ENCODE measurements around the gene LPIN1. TPM values are rescaled to one million over a fixed set of nuclear protein-coding genes. Genes with fewer than 3 reads are reported as not detected.
A peak's percentile ranks its signal among the peaks of the same experiment; 100 is the strongest.

Gene LPIN1, protein sequence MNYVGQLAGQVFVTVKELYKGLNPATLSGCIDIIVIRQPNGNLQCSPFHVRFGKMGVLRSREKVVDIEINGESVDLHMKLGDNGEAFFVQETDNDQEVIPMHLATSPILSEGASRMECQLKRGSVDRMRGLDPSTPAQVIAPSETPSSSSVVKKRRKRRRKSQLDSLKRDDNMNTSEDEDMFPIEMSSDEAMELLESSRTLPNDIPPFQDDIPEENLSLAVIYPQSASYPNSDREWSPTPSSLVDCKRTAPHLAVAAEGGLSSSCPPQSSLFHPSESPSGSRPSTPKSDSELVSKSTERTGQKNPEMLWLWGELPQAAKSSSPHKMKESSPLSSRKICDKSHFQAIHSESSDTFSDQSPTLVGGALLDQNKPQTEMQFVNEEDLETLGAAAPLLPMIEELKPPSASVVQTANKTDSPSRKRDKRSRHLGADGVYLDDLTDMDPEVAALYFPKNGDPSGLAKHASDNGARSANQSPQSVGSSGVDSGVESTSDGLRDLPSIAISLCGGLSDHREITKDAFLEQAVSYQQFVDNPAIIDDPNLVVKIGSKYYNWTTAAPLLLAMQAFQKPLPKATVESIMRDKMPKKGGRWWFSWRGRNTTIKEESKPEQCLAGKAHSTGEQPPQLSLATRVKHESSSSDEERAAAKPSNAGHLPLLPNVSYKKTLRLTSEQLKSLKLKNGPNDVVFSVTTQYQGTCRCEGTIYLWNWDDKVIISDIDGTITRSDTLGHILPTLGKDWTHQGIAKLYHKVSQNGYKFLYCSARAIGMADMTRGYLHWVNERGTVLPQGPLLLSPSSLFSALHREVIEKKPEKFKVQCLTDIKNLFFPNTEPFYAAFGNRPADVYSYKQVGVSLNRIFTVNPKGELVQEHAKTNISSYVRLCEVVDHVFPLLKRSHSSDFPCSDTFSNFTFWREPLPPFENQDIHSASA
- 10 to 100 TPM; 31.9 to 36.5 TPM for total RNA-seq

DNA sequence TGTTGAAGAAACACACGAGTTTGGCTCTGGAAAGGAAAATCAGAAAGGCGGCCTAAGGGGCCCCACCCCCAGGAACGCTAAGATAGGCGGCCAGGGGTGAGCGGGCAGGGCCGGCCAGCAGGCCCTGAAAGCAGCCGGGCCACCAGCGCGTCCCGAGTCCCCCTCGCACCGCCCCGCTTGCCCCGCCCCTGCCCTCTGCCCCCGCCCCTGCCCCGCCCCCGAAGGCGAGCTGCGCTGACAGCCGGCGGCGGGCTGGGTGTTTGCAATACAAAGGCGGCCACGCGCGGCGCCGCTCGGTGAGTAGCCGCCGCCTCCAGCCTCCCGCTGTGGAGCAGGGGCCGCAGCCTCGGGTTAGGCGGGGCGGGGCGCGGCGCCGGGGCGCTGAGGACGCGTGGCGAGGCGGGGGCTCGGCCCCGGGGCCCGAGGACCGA lies at the start of gene LPIN1:
Gene LPIN1, plus strand, starts transcription at position 257 of the 431 bp plus-strand sequence. CDS start 18,910 bp downstream, outside the sequence.
- intact Hi-C loops (cut with micrococcal nuclease) = loop anchor here (10.0 kb wide), 1 partner anchor 52 kb away; no protein-coding TSS in a partner anchor
- Mint-ChIP-seq H3K4me1 (ENCODE audit: low read depth) (peaks cover 68% of the 10 kb centered on the region), H3K9me3 (no peaks in the 10 kb centered on the region), H3K27ac (peak within 1 kb of the TSS; percentile 85), H3K36me3 (ENCODE audit: low read depth) (peaks cover 2% of the 10 kb centered on the region), H3K4me3 (peak within 1 kb of the TSS; percentile 90), H3K27me3 (no peaks in the 10 kb centered on the region)
- ATAC-seq (peak; percentile 73), DNase-seq (peak; percentile 88)
- TF ChIP-seq, protein P1, sequence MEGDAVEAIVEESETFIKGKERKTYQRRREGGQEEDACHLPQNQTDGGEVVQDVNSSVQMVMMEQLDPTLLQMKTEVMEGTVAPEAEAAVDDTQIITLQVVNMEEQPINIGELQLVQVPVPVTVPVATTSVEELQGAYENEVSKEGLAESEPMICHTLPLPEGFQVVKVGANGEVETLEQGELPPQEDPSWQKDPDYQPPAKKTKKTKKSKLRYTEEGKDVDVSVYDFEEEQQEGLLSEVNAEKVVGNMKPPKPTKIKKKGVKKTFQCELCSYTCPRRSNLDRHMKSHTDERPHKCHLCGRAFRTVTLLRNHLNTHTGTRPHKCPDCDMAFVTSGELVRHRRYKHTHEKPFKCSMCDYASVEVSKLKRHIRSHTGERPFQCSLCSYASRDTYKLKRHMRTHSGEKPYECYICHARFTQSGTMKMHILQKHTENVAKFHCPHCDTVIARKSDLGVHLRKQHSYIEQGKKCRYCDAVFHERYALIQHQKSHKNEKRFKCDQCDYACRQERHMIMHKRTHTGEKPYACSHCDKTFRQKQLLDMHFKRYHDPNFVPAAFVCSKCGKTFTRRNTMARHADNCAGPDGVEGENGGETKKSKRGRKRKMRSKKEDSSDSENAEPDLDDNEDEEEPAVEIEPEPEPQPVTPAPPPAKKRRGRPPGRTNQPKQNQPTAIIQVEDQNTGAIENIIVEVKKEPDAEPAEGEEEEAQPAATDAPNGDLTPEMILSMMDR (IDR thresholded peaks at IDR 0.05) = no peak
- POLR2A ChIA-PET = interaction anchor here (1.0 to 3.1 kb wide), 6 partner anchors 8 to 33 kb away, joined by 3 to 19 read pairs (median 4); no protein-coding TSS in a partner anchor
- CTCF ChIA-PET = interaction anchor here (1.0 to 14.1 kb wide), 6 partner anchors 9 to 64 kb away, joined by 3 to 282 read pairs (median 4); no protein-coding TSS in a partner anchor

DNA sequence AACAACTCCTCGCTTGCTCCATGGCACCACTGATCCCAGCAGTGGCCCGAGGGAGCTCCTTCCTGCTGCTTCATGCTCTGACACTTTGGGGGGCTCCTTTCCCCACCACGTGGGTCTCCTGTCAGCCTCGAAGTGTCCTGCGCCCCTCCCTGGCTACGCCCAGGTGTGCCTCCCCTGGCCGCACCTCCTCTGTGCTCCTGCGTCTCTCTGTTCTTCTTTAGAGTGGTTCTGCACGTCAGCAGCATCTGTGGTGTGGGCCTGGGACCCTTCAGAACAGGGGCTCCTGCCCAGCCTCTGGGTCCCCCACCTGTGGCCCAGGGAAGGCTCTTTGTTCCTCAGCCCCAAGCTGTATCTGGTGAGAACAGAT lies 49.7 kb upstream of the LPIN1 start:
- TF ChIP-seq, protein P1 (IDR thresholded peaks at IDR 0.05) = no peak
- Mint-ChIP-seq H3K27ac (no peak overlapping the region), H3K9me3 (no peaks in the 10 kb centered on the region), H3K36me3 (ENCODE audit: low read depth) (no peaks in the 10 kb centered on the region), H3K4me1 (ENCODE audit: low read depth) (peaks cover 4% of the 10 kb centered on the region), H3K4me3 (no peak overlapping the region), H3K27me3 (no peaks in the 10 kb centered on the region)
- ChIA-PET CTCF (interaction anchor here (1.0 to 24.8 kb wide), 7 partner anchors 9 to 87 kb away, joined by 3 to 541 read pairs (median 4); no protein-coding TSS in a partner anchor), POLR2A (interaction anchor here (0.8 to 1.2 kb wide), 2 partner anchors 47 to 56 kb away, joined by 3 read pairs; no protein-coding TSS in a partner anchor)
- intact Hi-C loops (cut with micrococcal nuclease) = loop anchor here (10.0 kb wide), 1 partner anchor 48 kb away; the partner anchor contains the start of gene LPIN1
- DNase-seq (no peak), ATAC-seq (no peak)

DNA sequence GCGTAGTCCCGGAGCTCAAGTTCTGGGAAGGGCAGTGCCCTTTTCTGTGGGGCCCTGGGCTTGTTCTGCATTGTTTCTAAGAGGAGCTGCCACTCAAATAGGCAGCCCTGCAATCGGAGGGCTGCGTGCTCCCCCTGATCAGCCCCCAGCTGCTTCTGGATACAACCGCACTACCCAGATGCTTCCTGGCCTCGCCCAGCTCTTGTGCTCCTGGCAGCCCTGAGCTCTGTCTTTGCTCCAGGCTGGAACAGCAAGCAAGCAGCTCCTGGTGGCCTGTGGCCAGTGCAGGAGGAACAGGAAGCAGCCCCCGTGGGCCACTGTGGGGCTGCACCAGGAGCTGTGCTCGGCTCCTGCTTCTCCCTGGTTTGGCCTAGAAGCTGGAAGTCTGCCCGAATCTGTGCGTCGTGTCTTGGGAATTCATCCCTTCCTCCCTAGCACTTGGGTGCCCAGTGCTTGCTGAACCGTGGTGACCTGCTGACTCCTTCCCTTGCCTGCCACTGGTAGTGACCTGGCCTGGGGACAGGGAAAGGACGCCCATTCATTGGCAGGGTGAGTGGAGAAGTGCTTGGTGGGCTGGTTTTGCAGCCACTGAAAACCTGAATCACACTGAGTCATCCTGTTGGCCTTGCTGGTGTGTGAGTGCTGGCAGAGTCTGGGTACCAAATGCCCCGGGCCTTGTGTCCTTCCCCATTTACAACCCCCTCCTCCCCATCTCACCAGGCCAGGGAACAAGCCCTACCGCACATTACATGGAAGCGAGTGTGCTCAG lies 49.1 kb upstream of the LPIN1 start:
- Mint-ChIP-seq H3K9me3 (no peaks in the 10 kb centered on the region), H3K27ac (no peak overlapping the region), H3K4me3 (no peak overlapping the region), H3K4me1 (ENCODE audit: low read depth) (peaks cover 4% of the 10 kb centered on the region), H3K27me3 (no peaks in the 10 kb centered on the region), H3K36me3 (ENCODE audit: low read depth) (no peaks in the 10 kb centered on the region)
- intact Hi-C loops (cut with micrococcal nuclease) = loop anchor here (10.0 kb wide), 1 partner anchor 48 kb away; the partner anchor contains the start of gene LPIN1
- DNase-seq = peak; percentile 7
- TF ChIP-seq, protein P1 (IDR thresholded peaks at IDR 0.05) = no peak
- ChIA-PET POLR2A (interaction anchor here (0.8 to 1.2 kb wide), 2 partner anchors 46 to 56 kb away, joined by 3 read pairs; no protein-coding TSS in a partner anchor), CTCF (interaction anchor here (1.0 to 24.8 kb wide), 7 partner anchors 9 to 115 kb away, joined by 3 to 541 read pairs (median 3); no protein-coding TSS in a partner anchor)
- no peak for ATAC-seq

DNA sequence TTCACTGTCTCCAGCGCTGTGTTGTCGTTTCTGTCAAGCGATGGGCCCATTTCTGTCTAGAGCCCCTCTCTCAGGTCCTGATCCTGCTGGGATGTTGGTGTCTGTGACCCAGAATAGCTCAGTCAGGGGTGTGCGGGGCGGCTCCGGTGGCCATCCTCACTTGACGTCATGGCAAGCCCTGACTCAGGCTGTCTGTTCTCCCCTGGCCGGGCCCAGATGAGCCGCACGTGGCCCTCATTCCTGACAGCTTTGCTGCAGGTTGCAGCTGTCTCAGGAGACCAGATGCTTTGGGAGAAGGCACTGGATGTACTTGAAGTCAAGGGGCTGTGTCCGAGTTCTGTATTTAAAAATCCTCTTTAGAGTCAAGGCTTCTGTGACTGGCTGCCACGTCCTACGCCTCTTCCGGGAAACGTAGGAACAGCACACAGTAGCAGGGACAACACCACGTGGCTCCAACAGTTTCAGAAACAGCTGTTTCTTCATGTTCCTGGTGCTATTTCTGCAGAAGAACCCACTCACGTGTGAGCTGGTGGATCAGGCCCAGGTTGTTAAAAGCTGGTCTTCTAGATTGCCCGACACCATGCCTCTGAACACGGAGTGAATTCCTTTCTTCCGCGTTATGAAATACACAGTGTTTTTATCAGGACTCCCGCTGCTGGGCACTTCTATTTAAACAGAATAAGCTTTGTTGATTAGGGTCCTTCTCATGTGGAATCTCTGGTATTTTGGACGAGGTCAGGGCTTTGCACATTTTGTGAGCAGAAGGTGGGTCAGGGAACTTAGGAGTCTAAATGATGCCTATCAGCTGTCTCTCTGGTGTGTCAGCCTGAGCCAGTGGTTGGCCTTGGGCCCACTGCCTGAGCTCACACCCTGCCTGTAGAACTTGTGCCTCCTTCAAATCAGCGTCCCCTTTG lies 48.2 kb upstream of the LPIN1 start:
- ATAC-seq (no peak), DNase-seq (no peak)
- CTCF ChIA-PET = interaction anchor here (0.9 to 24.8 kb wide), 6 partner anchors 8 to 116 kb away, joined by 3 to 541 read pairs (median 4); no protein-coding TSS in a partner anchor
- H3K27me3 Mint-ChIP-seq = no peaks in the 10 kb centered on the region
- H3K27ac Mint-ChIP-seq = no peak overlapping the region
- no peaks in the 10 kb centered on the region for H3K9me3 Mint-ChIP-seq
- TF ChIP-seq, protein P1 (IDR thresholded peaks at IDR 0.05) = no peak
- no peaks in the 10 kb centered on the region for H3K36me3 Mint-ChIP-seq (ENCODE audit: low read depth)
- POLR2A ChIA-PET = no interaction called here
- no peaks in the 10 kb centered on the region for H3K4me1 Mint-ChIP-seq (ENCODE audit: low read depth)
- intact Hi-C loops (cut with micrococcal nuclease) = loop anchor here (10.0 kb wide), 1 partner anchor 47 kb away; the partner anchor contains the start of gene LPIN1
- no peak overlapping the region for H3K4me3 Mint-ChIP-seq
